A673 (cell line): ENCODE data around the gene CIBAR2.

Experiments
- CTCF ChIP-seq: fragments of 300-800, 200-600 bp; sonication (generic); conservative IDR thresholded peaks from 2 replicates; pipeline ENCODE4 v1.5.1; 2017; ENCODE audit warnings: low read depth, mild to moderate bottlenecking, antibody characterized with exemption, low read length, moderate library complexity, mixed read lengths
- EZH2 ChIP-seq: fragments of 200-600 bp; sonication (generic); IDR thresholded peaks from 2 replicates; pipeline ENCODE4 v1.6.1; 2017; ENCODE audit warnings: borderline replicate concordance, low read depth, mild to moderate bottlenecking, mixed read lengths, antibody characterized with exemption, low read length; ENCODE audit not compliant: poor library complexity, severe bottlenecking

DNA sequence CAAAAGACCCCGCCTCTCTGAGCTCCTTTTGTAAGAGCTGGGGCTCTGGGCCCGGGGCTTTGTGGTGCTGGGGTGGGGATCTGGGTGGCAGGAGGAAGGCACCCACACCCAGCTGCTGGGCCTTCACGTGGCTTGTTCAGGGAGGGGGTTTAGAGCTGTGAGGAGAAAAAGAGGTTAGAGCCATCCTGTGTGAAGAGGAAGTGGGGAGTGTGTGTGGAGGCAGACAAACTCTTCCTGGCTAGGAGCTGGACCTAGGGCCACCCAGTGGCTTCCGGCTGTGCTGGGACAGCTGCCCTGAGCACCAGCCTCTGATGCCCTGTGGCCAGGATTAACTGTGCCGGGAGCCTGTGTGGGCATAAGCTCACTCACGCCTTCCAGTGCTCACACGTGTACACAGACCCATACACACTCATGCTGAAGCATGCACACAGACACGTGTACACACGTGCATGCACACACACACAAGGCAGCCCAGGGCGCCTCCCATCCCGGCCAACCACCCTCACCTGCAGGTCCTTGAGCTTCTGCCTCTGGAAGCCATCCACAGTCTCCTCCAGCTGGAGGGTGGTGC is 7.4 kb downstream of the CIBAR2 start:
- TF ChIP-seq EZH2 (no peak), CTCF (no peak)
